Osteocyte (in vitro differentiated cells): ENCODE measurements around the gene SYTL1. TPM values are rescaled to one million over a fixed set of nuclear protein-coding genes. Genes with fewer than 3 reads are reported as not detected.

ENCODE experiments used
- DNase-seq: peaks from one replicate; pipeline ENCODE4 v3.0.0; 2021; ENCODE audit warnings: mixed read lengths; ENCODE audit not compliant: unreplicated experiment; ENCODE audit errors: extremely low spot score
- H3K27ac Mint-ChIP-seq: one replicate; pipeline ENCODE4 v1.8.0; 2021; ENCODE audit warnings: mild to moderate bottlenecking, mixed read lengths; ENCODE audit not compliant: unreplicated experiment
- H3K27me3 Mint-ChIP-seq: one replicate; pipeline ENCODE4 v1.8.0; 2021; ENCODE audit warnings: mixed read lengths; ENCODE audit not compliant: unreplicated experiment
- H3K36me3 Mint-ChIP-seq: one replicate; pipeline ENCODE4 v1.8.0; 2021; ENCODE audit warnings: mixed read lengths; ENCODE audit not compliant: unreplicated experiment
- H3K4me1 Mint-ChIP-seq: one replicate; pipeline ENCODE4 v1.8.0; 2021; ENCODE audit warnings: mixed read lengths; ENCODE audit not compliant: unreplicated experiment
- H3K4me3 Mint-ChIP-seq: one replicate; pipeline ENCODE4 v1.8.0; 2021; ENCODE audit warnings: mild to moderate bottlenecking, moderate library complexity, mixed read lengths; ENCODE audit not compliant: unreplicated experiment
- H3K9me3 Mint-ChIP-seq: one replicate; pipeline ENCODE4 v1.8.0; 2021; ENCODE audit warnings: mixed read lengths; ENCODE audit not compliant: unreplicated experiment
- CTCF ChIP-seq: fragments of 200-600 bp; sonication (generic); IDR thresholded peaks from 2 replicates; pipeline ENCODE4 v1.5.0; 2021; ENCODE audit warnings: antibody characterized with exemption, mild to moderate bottlenecking, moderate library complexity
- total RNA-seq: library from RNA; stranded (reverse); gene quantifications from 2 replicates; pipeline ENCODE4 v1.2.1, GENCODE V29; 2021

The SYTL1 gene
- total RNA-seq, 1 donor from 2014 or later: 0.46 TPM

- Mint-ChIP-seq H3K9me3 (no peaks in the 10 kb centered on the region), H3K27me3 (no peaks in the 10 kb centered on the region), H3K4me1 (peaks cover under 1% of the 10 kb centered on the region), H3K36me3 (peaks cover 17% of the 10 kb centered on the region), H3K4me3 (no peak overlapping the region), H3K27ac (no peak overlapping the region)
- no peak for DNase-seq
- TF ChIP-seq CTCF: no peak
Observed at GRCh38 chr1:27333717-27334279, 8.0 kb upstream of the SYTL1 start.

GRCh38 chr1:27335506-27336422 lies 6.1 kb upstream of the SYTL1 start:
- no peak overlapping the region for H3K27ac Mint-ChIP-seq
- DNase-seq: no peak
- H3K36me3 Mint-ChIP-seq: peaks cover 17% of the 10 kb centered on the region
- H3K9me3 Mint-ChIP-seq: no peaks in the 10 kb centered on the region
- peaks cover 12% of the 10 kb centered on the region for H3K4me1 Mint-ChIP-seq
- no peaks in the 10 kb centered on the region for H3K27me3 Mint-ChIP-seq
- no peak overlapping the region for H3K4me3 Mint-ChIP-seq
- no peak for TF ChIP-seq CTCF

- DNase-seq: no peak
- H3K4me3 Mint-ChIP-seq: no peak overlapping the region
- TF ChIP-seq CTCF: no peak
- H3K36me3 Mint-ChIP-seq: peaks cover 17% of the 10 kb centered on the region
- H3K4me1 Mint-ChIP-seq: peaks cover 20% of the 10 kb centered on the region
- H3K27ac Mint-ChIP-seq: no peak overlapping the region
- no peaks in the 10 kb centered on the region for H3K27me3 Mint-ChIP-seq
- H3K9me3 Mint-ChIP-seq: no peaks in the 10 kb centered on the region
Observed at GRCh38 chr1:27336756-27337155, 5.1 kb upstream of the SYTL1 start.

GRCh38 chr1:27338751-27339150 lies 3.1 kb upstream of the SYTL1 start:
- Mint-ChIP-seq H3K36me3 (peaks cover 13% of the 10 kb centered on the region), H3K9me3 (no peaks in the 10 kb centered on the region), H3K27ac (no peak overlapping the region), H3K4me1 (peaks cover 31% of the 10 kb centered on the region), H3K27me3 (no peaks in the 10 kb centered on the region), H3K4me3 (no peak overlapping the region)
- DNase-seq: no peak
- TF ChIP-seq CTCF: no peak

- H3K4me3 Mint-ChIP-seq: no peak overlapping the region
- no peak overlapping the region for H3K27ac Mint-ChIP-seq
- H3K4me1 Mint-ChIP-seq: peaks cover 31% of the 10 kb centered on the region
- no peak for DNase-seq
- H3K9me3 Mint-ChIP-seq: no peaks in the 10 kb centered on the region
- H3K36me3 Mint-ChIP-seq: peaks cover 13% of the 10 kb centered on the region
- no peak for TF ChIP-seq CTCF
- no peaks in the 10 kb centered on the region for H3K27me3 Mint-ChIP-seq
Observed at GRCh38 chr1:27339213-27339612, 2.6 kb upstream of the SYTL1 start.
